Skeletal muscle satellite cell (primary cell): ENCODE measurements around the gene HOXD13.

Experiments
- H3K27me3 ChIP-seq: 2 replicates; pipeline ENCODE4 v1.7.0; 2013; ENCODE audit warnings: low read length; ENCODE audit not compliant: control insufficient read depth, insufficient read depth
- H3K36me3 ChIP-seq: 2 replicates; pipeline ENCODE4 v1.7.0; 2013; ENCODE audit warnings: mild to moderate bottlenecking, control low read depth, low read length; ENCODE audit not compliant: insufficient read depth
- H3K4me1 ChIP-seq: 2 replicates; pipeline ENCODE4 v1.7.0; 2013; ENCODE audit warnings: low read length; ENCODE audit not compliant: control insufficient read depth, insufficient read depth
- H3K4me2 ChIP-seq: 2 replicates; pipeline ENCODE4 v1.7.0; 2013; ENCODE audit warnings: mild to moderate bottlenecking, low read length
- H3K4me3 ChIP-seq: 2 replicates; pipeline ENCODE4 v1.7.0; 2013; ENCODE audit warnings: low read length
- H3K9ac ChIP-seq: 2 replicates; pipeline ENCODE4 v1.7.0; 2013; ENCODE audit warnings: mild to moderate bottlenecking, low read depth, low read length, moderate library complexity
- H3K9me3 ChIP-seq: replicated peaks from 2 replicates; pipeline ENCODE4 v1.7.0; 2013; ENCODE audit warnings: mild to moderate bottlenecking, control low read depth, low read length

The HOXD13 gene

GRCh38 chr2:176099159-176099727, 6.7 kb downstream of the HOXD13 start:
- H3K4me3 ChIP-seq, result no peak overlapping the region
- H3K9me3 ChIP-seq, result no peaks in the 10 kb centered on the region
- H3K27me3 ChIP-seq, result peaks cover 99% of the 10 kb centered on the region
- H3K4me2 ChIP-seq, result no peak overlapping the region
- no peaks in the 10 kb centered on the region for H3K36me3 ChIP-seq
- peaks cover 10% of the 10 kb centered on the region for H3K4me1 ChIP-seq
- no peak overlapping the region for H3K9ac ChIP-seq

GRCh38 chr2:176099728-176100546, 7.4 kb downstream of the HOXD13 start, which contains the start of gene HOXD12:
HOXD12 (plus strand) TSS chr2:176099795; CDS start chr2:176099802, 7 bp downstream.
- no peaks in the 10 kb centered on the region for H3K9me3 ChIP-seq
- H3K27me3 ChIP-seq, result peaks cover 99% of the 10 kb centered on the region
- H3K36me3 ChIP-seq, result no peaks in the 10 kb centered on the region
- H3K9ac ChIP-seq, result no peak within 1 kb of the TSS
- no peak within 1 kb of the TSS for H3K4me3 ChIP-seq
- H3K4me1 ChIP-seq, result peaks cover 17% of the 10 kb centered on the region
- H3K4me2 ChIP-seq, result no peak within 1 kb of the TSS

- Histone ChIP-seq H3K9ac (no peak overlapping the region), H3K4me2 (no peak overlapping the region), H3K4me1 (peaks cover 19% of the 10 kb centered on the region), H3K9me3 (no peaks in the 10 kb centered on the region), H3K4me3 (no peak overlapping the region), H3K27me3 (peaks cover 99% of the 10 kb centered on the region), H3K36me3 (no peaks in the 10 kb centered on the region)
Measured at GRCh38 chr2:176100547-176101140, 8.1 kb downstream of the HOXD13 start.

- no peaks in the 10 kb centered on the region for H3K36me3 ChIP-seq
- peaks cover 19% of the 10 kb centered on the region for H3K4me1 ChIP-seq
- no peak overlapping the region for H3K4me2 ChIP-seq
- peaks cover 99% of the 10 kb centered on the region for H3K27me3 ChIP-seq
- no peaks in the 10 kb centered on the region for H3K9me3 ChIP-seq
- no peak overlapping the region for H3K9ac ChIP-seq
- H3K4me3 ChIP-seq, result no peak overlapping the region
Measured at GRCh38 chr2:176101216-176101830, 8.8 kb downstream of the HOXD13 start.

GRCh38 chr2:176101842-176102241, 9.3 kb downstream of the HOXD13 start:
- H3K9me3 ChIP-seq, result no peaks in the 10 kb centered on the region
- no peak overlapping the region for H3K4me2 ChIP-seq
- peaks cover 99% of the 10 kb centered on the region for H3K27me3 ChIP-seq
- no peak overlapping the region for H3K9ac ChIP-seq
- H3K36me3 ChIP-seq, result no peaks in the 10 kb centered on the region
- no peak overlapping the region for H3K4me3 ChIP-seq
- H3K4me1 ChIP-seq, result peaks cover 19% of the 10 kb centered on the region

DNA sequence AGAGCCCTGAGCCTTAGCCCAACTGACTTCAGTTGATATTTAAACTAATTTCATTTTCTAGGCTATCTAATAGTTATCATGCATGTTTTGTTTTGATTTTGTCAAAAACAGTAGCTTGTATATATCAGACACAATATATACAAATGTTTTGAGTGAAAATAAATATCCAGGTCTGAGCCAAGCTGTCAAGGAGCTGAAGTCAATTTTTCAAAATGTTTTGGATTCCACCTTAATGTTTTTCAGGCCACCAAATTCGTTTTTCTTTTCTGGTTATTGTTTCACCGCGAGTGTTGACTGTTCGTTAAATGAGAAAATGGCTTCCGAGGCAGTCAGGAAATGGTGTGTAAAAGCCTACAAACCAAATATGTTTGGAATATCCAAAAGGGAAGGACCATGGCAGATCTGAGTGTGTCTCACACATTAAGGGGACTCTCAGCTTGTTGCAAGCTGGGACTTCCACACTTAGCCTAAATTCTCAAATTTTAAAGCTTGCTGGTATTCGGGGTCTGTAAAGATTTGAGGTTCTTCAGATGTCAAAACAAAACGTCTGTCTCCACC, 9.9 kb downstream of the HOXD13 start:
- no peaks in the 10 kb centered on the region for H3K36me3 ChIP-seq
- no peak overlapping the region for H3K4me2 ChIP-seq
- peaks cover 98% of the 10 kb centered on the region for H3K27me3 ChIP-seq
- peaks cover 19% of the 10 kb centered on the region for H3K4me1 ChIP-seq
- H3K9ac ChIP-seq, result no peak overlapping the region
- H3K4me3 ChIP-seq, result no peak overlapping the region
- no peaks in the 10 kb centered on the region for H3K9me3 ChIP-seq

DNA sequence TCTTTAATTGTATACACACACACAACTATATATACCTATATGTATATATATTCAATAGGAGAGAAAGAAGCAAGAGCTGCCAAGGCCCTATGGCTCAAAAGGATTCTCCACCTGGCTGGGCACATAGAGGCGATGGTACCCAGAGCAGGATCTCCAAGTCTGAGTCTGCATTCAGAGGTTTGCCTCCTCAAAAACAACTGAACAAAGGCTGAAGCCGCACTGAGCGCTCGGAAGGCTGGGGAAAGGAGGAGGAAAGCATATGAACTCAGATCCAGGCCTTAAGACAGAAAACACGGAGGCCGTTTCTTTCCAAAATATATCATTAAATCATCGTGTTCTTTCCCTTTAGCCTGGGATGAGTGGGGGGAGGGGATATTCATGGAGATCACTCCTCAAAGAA, 10.7 kb downstream of the HOXD13 start:
- no peak overlapping the region for H3K4me3 ChIP-seq
- H3K9me3 ChIP-seq, result no peaks in the 10 kb centered on the region
- peaks cover 18% of the 10 kb centered on the region for H3K4me1 ChIP-seq
- peaks cover 93% of the 10 kb centered on the region for H3K27me3 ChIP-seq
- no peak overlapping the region for H3K9ac ChIP-seq
- no peaks in the 10 kb centered on the region for H3K36me3 ChIP-seq
- H3K4me2 ChIP-seq, result no peak overlapping the region

- peak overlapping the region; percentile 62 for H3K4me2 ChIP-seq
Measured at GRCh38 chr2:176103742-176104315, 11.3 kb downstream of the HOXD13 start.

GRCh38 chr2:176104316-176105077, 12.0 kb downstream of the HOXD13 start:
- peaks cover 18% of the 10 kb centered on the region for H3K4me1 ChIP-seq
- no peaks in the 10 kb centered on the region for H3K36me3 ChIP-seq
- H3K4me2 ChIP-seq, result peak overlapping the region; percentile 62
- no peaks in the 10 kb centered on the region for H3K9me3 ChIP-seq
- H3K4me3 ChIP-seq, result peak overlapping the region; percentile 46
- no peak overlapping the region for H3K9ac ChIP-seq
- peaks cover 93% of the 10 kb centered on the region for H3K27me3 ChIP-seq

More at GRCh38 chr2:176103742-176104315, 11.3 kb downstream of the HOXD13 start:
- no peak overlapping the region for H3K4me3 ChIP-seq
- peaks cover 18% of the 10 kb centered on the region for H3K4me1 ChIP-seq
- H3K27me3 ChIP-seq, result peaks cover 93% of the 10 kb centered on the region
- no peak overlapping the region for H3K9ac ChIP-seq
- no peaks in the 10 kb centered on the region for H3K36me3 ChIP-seq
- H3K9me3 ChIP-seq, result no peaks in the 10 kb centered on the region

DNA sequence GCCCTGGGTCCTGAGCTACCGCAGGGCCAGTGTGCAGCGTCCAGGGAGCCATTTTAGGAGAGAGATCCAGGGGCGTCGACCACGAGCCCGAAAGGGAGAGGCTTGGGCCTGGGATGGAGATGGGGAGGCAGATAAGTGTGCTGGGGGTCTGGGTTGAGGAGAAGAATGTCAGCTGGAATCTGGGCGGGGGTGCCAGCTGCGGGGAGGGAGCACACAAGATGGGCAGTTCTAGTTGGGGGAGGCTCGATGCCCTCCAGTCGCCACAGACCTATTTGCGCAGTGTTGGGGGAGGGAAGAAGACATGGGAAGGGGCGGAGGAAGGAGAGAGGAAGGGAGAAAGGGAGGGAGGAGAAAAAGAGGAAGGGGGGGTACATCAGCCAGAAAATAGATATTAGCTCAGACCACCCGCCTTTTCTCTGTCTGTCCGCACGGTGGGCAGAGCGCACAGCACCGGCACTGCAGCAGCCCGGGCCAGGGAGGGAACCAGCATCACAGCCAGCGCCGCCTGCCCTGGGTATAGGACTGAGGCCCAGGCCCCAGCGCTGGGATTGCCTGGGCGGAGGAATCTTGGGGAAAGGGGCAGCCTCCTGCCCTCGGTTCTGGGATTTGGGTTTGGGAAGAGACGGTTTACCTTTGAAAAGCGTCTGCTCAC, 12.7 kb downstream of the HOXD13 start:
- Histone ChIP-seq H3K27me3 (peaks cover 93% of the 10 kb centered on the region), H3K9me3 (no peaks in the 10 kb centered on the region), H3K4me1 (peaks cover 18% of the 10 kb centered on the region), H3K36me3 (no peaks in the 10 kb centered on the region), H3K4me2 (peak overlapping the region; percentile 62), H3K4me3 (peak overlapping the region; percentile 46), H3K9ac (no peak overlapping the region)
